HL-60 (cell line): ENCODE data around the gene OR5K1.

Experiments
- DNase-seq, 2 experiments: peaks; one replicate each; pipeline ENCODE4 v3.0.0-alpha.2; 2010 to 2020; ENCODE audit warnings: low read depth in 1 of 2, low spot score in 1 of 2
- H3K27ac ChIP-seq: fragments of 250-450 bp; sonication (Bioruptor Pico); replicated peaks from 2 replicates; pipeline ENCODE4 v1.5.1; 2020; ENCODE audit warnings: mild to moderate bottlenecking, moderate library complexity
- H3K27me3 ChIP-seq: fragments of 250-450 bp; sonication (Bioruptor Pico); 2 replicates; pipeline ENCODE4 v1.5.1; 2021; ENCODE audit warnings: mild to moderate bottlenecking, moderate library complexity; ENCODE audit not compliant: insufficient read depth, poor library complexity, severe bottlenecking
- H3K4me3 ChIP-seq: replicated peaks from 2 replicates; pipeline ENCODE4 v1.5.1; 2011; ENCODE audit warnings: mild to moderate bottlenecking, control low read depth, low read length; ENCODE audit not compliant: insufficient read depth
- GABPA ChIP-seq: IDR thresholded peaks from 2 replicates; pipeline ENCODE4 v1.6.1; 2012; ENCODE audit warnings: low read depth
- POLR2AphosphoS5 ChIP-seq: IDR thresholded peaks from 2 replicates; pipeline ENCODE4 v1.6.1; 2012; ENCODE audit warnings: low read depth
- SPI1 ChIP-seq: IDR thresholded peaks from 2 replicates; pipeline ENCODE4 v1.6.1; 2012; ENCODE audit warnings: low read depth, mild to moderate bottlenecking, borderline replicate concordance
- TF ChIP-seq, protein P1 (sequence below): IDR thresholded peaks from 2 replicates; pipeline ENCODE4 v1.6.1; 2012; ENCODE audit warnings: low read depth; ENCODE audit not compliant: insufficient replicate concordance
- TF ChIP-seq, protein P2 (sequence below): IDR thresholded peaks from one replicate; pipeline ENCODE4 v1.5.1; 2011; ENCODE audit warnings: low read length, control low read depth, inconsistent platforms; ENCODE audit not compliant: insufficient read depth

OR5K1 gene

DNA sequence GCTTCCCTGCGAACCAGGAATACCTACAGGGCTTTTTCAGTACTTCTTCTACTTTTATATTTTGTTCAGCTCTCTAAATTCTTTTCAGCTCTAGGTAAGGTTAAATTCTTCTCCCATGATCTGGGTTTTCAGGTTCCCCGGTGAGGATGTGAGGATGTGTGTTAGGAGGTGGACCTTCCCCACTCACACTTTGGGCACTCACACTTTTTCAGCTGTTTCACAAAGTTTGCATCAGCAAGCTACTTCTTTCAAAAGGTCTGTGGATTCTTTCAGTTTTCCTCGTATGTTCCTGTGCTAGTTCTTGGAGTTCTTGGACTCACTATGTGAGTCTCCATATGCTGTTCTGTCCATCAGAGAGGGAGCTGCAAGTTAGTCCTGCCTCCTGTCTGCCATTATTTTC, 20.6 kb downstream of the OR5K1 start:
- no peak for DNase-seq
- H3K27ac ChIP-seq = no peak overlapping the region
- H3K27me3 ChIP-seq = no peaks in the 10 kb centered on the region
- no peak overlapping the region for H3K4me3 ChIP-seq
- TF ChIP-seq, protein P1, sequence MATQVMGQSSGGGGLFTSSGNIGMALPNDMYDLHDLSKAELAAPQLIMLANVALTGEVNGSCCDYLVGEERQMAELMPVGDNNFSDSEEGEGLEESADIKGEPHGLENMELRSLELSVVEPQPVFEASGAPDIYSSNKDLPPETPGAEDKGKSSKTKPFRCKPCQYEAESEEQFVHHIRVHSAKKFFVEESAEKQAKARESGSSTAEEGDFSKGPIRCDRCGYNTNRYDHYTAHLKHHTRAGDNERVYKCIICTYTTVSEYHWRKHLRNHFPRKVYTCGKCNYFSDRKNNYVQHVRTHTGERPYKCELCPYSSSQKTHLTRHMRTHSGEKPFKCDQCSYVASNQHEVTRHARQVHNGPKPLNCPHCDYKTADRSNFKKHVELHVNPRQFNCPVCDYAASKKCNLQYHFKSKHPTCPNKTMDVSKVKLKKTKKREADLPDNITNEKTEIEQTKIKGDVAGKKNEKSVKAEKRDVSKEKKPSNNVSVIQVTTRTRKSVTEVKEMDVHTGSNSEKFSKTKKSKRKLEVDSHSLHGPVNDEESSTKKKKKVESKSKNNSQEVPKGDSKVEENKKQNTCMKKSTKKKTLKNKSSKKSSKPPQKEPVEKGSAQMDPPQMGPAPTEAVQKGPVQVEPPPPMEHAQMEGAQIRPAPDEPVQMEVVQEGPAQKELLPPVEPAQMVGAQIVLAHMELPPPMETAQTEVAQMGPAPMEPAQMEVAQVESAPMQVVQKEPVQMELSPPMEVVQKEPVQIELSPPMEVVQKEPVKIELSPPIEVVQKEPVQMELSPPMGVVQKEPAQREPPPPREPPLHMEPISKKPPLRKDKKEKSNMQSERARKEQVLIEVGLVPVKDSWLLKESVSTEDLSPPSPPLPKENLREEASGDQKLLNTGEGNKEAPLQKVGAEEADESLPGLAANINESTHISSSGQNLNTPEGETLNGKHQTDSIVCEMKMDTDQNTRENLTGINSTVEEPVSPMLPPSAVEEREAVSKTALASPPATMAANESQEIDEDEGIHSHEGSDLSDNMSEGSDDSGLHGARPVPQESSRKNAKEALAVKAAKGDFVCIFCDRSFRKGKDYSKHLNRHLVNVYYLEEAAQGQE = no peak

DNA sequence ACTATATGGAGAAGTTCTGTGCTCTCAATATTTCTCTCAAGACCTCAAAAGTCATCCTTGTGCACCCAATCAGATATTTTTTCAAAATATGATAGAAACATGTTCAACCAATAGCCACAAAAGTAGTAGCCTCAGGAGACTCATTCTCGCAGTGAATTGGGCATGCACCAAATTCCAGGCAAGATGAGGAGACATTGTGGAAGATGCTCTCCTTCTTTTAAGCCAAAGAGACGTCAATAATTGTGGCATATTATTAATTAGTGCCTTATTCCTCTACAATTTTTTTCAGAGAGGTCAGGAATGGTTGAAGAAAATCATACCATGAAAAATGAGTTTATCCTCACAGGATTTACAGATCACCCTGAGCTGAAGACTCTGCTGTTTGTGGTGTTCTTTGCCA, 34.4 kb downstream of the OR5K1 start, which contains the start of gene OR5K2:
TSS of gene OR5K2 (plus strand) at position 301 of the 400 bp plus-strand sequence. CDS start at position 301, 0 bp downstream.
- Histone ChIP-seq H3K4me3 (no peak within 1 kb of the TSS), H3K27ac (no peak within 1 kb of the TSS), H3K27me3 (no peaks in the 10 kb centered on the region)
- TF ChIP-seq SPI1 = no peak
- no peak for DNase-seq

DNA sequence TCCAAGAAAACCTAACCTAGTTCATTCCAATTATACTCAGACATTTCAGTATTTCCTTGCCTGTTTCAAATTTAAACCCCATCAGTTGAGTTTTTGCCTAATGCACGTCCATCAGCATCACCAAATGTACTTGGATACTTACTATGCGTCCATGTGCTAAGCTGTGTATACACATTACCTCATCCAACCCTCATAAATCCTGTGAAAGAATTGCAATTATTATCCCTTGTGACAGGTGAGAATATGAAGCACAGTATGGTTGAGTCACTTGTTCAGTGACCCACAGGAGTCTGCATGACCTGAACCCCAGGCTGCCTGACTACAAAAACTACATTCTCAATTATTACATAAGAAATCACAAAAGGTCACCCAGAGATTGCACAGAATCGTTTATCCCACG, 37.0 kb downstream of the OR5K1 start:
- DNase-seq = no peak
- H3K4me3 ChIP-seq = no peak overlapping the region
- H3K27ac ChIP-seq = no peak overlapping the region
- TF ChIP-seq SPI1 (no peak), GABPA (no peak)
- TF ChIP-seq, protein P2, sequence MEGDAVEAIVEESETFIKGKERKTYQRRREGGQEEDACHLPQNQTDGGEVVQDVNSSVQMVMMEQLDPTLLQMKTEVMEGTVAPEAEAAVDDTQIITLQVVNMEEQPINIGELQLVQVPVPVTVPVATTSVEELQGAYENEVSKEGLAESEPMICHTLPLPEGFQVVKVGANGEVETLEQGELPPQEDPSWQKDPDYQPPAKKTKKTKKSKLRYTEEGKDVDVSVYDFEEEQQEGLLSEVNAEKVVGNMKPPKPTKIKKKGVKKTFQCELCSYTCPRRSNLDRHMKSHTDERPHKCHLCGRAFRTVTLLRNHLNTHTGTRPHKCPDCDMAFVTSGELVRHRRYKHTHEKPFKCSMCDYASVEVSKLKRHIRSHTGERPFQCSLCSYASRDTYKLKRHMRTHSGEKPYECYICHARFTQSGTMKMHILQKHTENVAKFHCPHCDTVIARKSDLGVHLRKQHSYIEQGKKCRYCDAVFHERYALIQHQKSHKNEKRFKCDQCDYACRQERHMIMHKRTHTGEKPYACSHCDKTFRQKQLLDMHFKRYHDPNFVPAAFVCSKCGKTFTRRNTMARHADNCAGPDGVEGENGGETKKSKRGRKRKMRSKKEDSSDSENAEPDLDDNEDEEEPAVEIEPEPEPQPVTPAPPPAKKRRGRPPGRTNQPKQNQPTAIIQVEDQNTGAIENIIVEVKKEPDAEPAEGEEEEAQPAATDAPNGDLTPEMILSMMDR = no peak
- H3K27me3 ChIP-seq = no peaks in the 10 kb centered on the region

DNA sequence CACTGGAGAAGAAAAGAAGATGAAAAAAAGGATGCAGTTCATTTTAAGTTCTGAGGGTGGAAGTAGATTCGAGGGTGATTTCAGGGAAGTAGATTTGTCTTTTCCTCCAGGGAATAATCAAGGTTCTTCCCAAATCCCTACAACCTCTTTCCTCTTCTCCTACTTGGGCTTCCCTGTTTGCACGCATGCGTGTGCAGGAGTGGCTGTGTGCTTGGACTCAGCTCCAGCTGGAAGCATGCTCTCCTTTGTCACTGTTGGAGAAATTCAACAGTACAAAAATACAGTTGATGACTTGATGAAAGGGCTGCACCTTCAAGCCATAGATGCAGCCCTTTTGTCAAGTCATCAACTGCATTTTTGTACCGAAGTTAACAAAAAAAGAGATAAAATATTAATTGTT, 38.3 kb downstream of the OR5K1 start:
- H3K4me3 ChIP-seq = no peak overlapping the region
- no peak overlapping the region for H3K27ac ChIP-seq
- no peaks in the 10 kb centered on the region for H3K27me3 ChIP-seq
- no peak for DNase-seq
- TF ChIP-seq, protein P2 = no peak
- TF ChIP-seq GABPA (no peak), SPI1 (no peak), POLR2AphosphoS5 (no peak)
- TF ChIP-seq, protein P1 = no peak

DNA sequence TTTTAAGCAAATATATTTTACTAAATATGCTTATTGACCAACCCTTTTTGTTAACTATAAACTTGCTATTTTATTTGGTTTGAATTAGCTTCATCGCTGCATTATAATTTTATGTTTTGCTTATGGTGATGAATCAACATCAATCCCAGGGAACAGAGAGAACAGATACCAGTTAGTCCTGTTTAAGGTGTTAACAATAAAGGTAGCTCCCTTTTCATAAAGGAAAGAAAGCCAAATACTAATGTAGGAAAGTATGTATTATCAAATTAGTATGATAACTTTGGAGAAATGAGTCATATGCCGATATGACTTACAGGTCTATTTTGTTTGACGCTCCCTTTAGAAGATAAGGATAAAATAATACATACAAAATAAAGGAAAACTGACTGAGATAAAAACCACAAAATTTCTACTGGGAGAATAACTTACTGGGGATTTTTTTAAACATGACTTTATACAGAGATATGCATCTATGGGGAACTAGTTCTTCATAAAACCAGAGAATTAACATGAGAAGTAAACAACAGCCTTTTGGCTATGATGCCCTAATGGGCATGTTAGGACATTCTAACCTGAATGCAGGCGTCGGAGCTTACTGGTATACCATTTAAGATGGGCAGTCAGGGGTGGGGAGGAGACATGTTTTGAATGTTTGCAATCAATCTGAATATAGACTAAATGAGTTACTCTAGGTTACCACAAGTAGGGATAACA, 39.0 kb downstream of the OR5K1 start:
- H3K27me3 ChIP-seq = no peaks in the 10 kb centered on the region
- no peak for DNase-seq
- no peak overlapping the region for H3K27ac ChIP-seq
- TF ChIP-seq GABPA (no peak), POLR2AphosphoS5 (no peak), SPI1 (no peak)
- TF ChIP-seq, protein P2 = no peak
- TF ChIP-seq, protein P1 = no peak
- H3K4me3 ChIP-seq = no peak overlapping the region
